TTC549 (cell line): Measurements from ENCODE around the gene FTO.

ENCODE experiments used
- FAIRE-seq: peaks from 2 replicates; lab custom pipeline; 2012; peaks lifted over from hg19 to GRCh38; lab: Jason Lieb, UNC

The FTO gene

DNA sequence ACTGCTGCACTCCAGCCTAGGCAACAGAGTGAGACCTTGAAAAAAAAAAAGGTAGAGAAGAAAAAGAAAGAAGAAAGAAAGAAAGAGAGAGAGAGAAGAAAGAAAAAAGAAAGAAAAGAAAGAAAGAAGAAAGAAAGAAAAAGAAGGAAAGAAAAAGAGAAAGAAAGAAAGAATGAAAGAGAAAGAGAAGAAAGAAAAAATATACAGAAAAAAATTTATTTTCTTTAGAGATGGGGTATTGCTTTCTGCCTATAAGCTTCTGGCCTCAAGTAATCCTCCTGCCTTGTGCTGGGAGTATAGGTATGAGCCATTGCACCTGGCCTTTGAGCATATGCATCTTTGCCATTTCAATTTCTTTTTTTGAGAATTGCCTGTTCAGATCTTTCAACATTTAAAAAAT, 425.9 kb downstream of the FTO start:
- no peak for FAIRE-seq

DNA sequence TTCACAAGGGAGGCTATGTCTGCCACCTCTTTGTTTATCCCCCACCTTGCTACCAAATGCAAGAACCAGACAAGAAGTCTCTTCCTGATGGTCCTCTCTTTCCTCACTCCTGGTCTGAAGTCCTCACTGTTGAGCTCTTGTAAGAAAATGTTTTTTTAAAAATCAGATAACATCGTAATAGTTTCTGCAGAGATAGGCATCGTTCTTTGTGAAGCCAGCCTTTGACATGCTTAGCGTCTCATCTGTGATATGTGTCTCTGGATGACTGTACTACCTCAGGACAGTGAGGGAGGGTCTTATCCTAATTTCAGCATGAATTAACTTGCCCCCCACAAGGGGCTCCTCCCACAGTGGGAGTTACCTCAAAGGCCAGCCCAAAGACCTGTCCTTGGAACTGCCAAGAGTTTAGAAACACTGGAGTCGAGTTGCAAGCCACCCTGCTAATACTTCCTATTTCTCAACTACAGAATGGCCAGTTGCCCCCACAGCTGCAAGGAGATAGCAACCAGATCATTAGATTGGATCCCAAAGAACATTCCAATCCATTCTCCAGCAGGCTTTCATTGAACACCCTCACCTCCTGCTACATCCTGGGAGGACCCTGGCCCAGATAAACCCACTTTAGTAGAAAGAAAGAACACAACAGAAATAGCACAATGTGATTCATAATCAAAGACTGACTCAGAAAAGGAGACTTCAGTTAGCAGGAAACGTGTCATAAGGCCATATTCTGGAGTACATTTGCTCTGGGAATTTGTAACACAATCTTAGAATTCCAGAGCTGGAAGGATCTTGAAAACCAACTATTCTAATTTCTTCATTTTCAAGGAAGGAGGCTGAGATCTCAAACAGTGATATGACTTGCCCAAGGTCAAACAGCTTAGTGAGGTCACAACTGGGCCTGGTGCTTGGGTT, 431.7 kb downstream of the FTO start:
- no peak for FAIRE-seq

DNA sequence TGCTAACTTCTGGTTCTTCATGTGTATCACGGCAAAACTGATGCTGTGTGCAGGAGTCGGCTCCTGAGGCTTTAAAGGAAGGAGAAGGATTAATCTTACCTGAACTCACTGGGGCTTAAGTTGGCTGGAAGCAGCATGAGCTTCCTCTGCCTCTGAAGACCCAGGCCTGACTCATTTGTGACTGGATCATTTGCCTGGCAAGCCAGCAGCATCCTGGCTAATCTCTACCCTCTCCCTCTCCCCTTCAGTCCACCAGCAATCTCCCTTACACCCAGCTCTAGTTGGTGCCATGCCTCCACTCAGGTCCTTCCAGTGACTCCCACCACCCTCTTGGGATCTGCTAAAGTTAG, 432.3 kb downstream of the FTO start:
- FAIRE-seq, result no peak

DNA sequence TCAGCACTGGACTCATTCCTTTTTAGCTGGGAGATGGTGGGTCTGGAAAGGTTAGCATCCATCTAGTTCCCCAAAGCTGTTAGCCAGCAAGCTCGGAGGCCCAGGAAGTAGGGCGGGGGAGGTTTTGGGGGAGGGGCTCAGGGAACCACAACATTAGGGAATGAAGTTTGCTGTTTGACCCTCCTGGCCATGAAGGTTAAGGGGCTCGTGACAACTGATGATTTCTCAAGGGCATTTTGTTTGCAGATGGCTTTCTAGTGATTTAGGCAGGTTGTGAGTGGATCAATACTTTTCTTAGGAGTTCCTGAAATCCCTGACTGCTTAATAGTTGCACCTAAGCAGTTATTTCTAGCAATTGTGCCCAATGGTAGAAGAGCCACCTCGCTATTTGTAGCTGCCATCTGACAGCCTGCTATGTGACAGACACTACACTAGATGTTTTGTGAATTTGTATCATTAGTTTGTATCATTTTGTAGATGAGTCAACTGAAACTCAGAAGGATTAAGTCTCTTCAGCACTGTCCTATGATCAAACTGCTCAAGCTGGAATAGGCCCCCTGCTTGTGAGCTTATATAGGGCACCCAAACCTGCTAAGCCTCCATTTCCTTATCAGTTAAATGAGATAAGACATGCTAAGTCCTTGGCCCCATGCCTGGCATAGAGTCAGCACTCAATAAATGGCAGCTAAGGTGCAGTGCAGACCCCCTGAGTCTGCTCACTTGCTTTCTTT, 436.3 kb downstream of the FTO start:
- no peak for FAIRE-seq

DNA sequence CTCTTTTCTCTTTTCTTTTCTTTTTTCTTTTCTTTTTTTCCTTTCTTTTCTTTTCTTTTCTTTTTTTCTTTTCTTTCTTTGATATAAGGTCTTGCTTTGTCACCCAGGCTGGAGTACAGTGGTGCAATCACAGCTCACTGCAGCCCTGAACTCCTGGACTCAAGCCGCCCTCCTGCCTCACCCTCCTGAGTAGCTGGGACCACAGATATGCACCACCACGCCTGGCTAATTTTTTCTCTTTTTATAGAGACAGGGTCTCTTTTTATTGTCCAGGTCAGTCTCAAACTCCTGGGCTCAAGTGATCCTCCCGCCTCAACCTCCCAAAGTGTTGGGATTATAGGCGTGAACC, 436.8 kb downstream of the FTO start:
- no peak for FAIRE-seq

DNA sequence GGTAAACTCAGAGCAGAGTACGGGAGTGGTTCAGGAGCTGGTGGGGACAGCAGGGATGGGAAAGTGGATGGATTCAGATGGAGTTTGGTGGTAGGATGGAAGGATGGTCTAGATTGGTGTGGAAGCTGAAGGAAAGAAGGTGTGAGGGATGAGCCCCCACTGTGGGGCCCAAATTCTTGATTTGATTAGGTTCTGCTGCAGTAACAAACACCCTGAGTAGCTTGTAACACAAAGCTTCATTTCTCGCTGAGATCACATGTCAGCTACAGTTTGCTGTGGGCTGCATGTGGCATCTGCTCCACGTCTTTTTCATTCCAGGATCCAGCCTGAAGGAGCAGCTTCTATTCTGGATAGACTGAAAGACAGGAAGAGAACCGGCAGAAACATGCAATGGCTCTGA, 438.8 kb downstream of the FTO start:
- FAIRE-seq, result no peak

DNA sequence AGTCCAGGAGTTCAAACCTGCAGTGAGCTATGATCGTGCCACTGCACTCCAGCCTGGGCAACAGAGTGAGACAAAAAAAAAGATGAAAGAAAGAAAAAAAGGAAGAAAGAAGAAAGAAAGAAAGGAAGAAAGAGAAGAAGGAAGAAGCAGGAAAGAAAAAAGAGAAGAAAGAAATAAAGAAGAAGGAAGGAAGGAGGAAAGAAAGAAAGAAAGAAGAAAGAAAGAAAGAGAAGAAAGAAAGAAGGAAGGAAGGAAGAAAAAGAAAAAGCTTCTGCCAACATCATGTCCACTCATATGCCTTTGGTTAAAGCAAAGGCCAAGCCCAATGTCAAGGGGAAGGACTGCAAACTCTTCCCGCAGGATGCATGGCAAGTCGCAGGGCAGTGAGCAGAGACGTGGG, 439.5 kb downstream of the FTO start:
- no peak for FAIRE-seq

DNA sequence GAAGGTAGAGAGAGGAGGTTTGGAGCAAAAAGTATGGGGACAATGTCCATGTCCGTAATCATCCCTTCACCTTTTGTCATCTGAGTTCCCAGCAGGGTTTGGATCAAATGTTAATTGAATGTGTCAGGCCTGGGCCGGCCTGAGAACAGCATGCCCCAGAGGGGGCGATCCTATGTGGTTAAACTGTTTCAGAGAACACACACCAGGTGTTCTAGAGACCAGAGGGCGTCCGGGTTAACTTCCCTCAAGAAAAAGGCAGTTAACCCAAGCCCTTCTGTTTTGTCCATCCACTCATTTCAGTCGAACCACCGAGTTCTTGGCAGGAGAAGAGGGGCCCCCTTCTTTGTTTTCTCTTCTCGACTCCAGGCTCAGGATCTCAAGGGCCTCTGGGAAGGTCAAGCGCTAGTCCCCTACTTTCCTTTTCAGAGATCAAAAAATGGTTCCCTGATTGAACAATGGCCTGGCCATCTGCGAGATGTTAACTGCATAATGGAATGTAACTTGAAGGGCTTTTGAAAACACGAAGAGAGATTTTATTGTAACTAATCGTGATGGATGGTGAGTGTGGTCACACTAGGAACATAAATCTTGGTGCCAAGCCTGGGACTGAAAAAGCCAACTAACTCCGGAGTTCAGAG, 440.1 kb downstream of the FTO start:
- FAIRE-seq, result no peak

DNA sequence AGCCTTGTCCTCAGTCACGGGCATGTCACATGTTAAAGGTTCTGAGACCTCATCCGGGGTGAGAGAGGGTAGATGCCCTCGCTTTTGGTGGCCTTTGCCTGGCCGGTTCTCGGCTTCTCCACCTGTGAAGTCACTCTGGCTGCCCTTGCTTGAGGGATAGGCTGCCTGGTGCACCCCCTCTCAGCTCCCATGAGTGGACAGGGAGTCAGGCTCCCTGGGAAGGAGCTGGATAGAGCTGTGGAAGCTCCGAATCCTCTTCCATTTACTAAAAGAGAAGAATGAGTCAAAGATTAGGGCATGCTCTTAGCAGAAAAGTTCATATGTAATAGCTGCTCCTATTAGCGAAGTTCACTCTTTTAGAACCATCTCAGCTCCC, 440.6 kb downstream of the FTO start:
- no peak for FAIRE-seq

DNA sequence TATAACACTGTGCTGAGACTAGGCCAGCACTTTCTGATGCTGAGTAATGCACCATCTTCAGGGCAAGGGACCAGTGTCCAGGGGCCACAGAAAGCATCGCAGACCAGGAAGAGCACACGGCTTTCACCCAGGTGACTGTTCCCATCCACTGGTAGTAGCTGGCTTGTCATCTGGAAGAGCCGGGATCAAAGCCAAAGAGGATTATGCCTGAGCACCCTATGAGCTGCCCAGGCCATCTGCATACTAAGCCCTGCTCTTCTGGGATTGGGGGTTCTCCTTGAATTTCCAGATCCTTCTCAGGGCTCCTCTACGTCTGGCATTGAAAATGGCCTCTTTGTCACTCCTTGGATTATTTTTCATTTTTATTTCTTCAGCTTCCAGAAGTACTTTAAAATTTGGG, 441.9 kb downstream of the FTO start:
- FAIRE-seq, result no peak

DNA sequence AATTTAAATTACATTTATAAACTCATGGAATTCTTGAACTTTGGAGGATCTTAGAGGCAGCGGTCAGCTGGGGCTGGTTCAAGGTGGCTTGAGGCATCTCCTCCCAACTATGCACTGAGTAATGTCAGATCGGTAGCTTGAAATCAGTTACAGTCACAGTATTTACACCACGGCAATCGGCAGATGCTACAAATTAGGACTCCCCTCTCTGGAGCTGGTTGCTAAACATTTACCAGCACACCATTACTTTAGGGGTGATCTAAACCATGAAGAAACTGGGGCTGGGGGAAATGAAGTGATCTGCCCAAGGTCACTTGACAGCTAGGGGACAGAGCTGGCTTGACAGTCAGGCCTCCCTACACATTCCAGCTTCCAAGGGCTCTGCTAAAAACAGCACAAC, 445.0 kb downstream of the FTO start:
- FAIRE-seq, result no peak

DNA sequence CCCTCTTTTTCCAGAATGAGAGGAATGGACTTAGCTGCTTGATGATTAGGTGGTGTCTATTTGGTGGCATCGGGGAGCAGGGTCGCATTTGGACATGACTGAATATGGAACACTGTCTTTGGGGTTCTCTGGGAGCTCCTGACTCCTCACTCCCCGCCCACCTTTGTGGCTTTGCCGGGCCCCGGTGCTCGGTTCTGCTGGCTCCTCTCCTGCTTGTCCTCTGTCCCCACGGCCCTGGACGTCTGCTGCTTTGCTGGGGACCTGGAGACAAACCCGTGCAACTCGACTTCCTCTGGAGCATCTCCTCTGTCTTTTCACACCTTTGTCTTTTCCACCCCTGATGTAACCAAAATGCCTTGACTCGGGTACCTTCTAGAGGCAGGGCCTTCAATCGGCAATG, 446.9 kb downstream of the FTO start:
- no peak for FAIRE-seq

DNA sequence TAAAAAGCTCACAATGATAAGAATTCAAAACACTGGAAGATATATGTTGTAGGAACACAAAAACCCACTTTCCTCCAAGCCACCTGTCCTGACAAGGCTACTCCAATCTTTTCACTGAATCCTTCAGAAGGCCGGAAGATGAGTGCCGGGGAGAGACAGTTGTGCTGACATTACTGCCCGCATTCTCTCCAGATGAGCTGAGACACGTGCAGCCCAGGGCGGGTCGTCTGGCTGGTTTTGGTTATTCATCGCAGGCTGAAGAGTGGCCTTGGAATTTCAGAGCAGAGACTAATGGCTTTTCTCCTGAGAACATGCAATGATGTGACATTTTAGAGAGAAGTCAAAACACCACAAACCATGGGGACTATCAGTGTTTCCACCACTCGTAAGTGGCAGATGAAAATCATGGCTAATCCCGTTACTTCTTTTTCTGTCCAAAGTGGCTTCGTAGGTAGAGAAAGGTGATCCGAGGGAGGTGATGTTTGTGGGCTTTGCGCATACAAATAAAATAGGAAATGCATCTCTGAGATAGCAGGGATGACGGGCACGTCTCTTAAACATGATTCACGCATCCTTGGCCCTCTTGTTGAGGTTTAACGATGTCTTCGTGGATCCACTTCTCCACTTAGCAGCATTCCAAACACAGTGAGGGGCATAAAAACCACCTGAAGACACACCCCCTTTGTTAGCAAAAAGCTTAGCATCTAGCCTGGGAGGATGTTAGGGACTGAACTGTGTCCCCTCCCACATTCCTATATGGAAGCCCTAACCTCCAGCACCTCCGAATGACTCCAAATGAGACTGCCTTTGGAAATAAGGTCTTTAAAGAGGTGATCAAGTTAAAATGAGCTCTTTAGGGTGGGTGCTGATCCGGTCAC, 448.6 kb downstream of the FTO start:
- FAIRE-seq, result no peak

DNA sequence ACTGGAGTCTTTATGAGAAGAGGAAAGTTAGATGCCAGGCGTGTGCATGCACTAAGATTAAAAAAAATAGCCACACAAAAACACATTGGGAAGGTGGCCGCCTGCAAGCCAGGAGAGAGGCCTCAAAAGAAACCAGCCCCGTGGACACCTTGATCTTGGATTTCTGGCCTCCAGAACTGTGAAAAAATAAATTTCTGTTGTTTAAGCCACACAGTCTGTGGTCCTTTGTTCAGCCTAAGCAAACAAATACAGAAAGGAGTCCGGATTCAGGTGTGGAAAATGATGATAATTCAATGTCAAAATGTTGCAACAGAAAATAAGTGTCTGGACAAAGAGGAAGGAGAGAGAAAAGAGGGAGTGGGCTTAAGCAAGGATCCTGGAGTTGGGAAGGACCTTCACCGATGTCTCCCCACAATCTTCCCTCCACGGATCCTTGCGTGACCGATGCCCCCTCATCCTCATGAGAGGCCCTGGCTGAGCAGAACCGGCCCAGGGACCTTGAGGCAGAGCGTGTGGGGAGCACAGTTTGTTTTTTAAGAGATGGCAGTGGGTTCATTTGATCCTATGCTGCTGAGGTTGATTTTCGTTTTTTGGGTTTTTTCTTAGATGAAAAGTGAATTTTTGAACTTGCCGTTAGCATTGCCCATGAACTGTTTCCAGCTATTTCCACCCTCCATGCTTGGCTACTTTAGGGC, 449.4 kb downstream of the FTO start:
- FAIRE-seq, result no peak

DNA sequence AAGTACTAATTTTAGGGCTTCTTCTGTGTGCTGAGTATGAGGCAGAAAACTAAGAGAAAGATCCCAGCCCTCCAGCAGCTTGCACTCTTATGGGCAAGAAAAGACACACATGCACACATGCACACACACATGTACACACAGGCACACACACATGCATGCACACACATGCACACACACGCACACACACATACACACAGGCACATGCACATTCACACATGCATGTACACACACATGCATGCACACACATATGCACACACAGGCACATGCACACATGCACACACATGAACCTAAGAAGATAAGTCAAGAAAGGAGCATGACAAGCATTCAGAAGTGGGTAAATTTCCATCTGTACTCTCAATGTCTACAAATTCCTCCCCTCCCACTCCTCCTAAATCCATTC, 452.4 kb downstream of the FTO start:
- no peak for FAIRE-seq

DNA sequence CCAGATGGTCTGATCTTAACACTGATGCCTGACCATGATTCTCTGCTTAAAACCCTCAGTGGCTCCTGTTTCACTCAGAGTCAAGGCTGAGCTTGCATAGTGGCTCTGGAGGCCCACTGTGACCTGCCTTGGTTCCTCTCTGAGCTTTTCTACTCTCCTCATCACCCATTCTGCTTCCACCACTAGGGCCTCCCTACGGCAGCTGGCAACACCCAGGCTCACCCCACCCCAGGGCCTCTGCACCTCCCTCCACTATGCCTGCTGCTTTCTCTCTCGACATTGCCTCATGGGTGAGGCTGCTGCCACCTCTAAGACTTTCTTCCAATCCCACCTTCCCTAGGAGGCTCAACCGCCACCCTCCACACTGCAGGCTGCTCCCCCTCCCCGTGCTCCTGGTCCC, 455.0 kb downstream of the FTO start:
- no peak for FAIRE-seq

DNA sequence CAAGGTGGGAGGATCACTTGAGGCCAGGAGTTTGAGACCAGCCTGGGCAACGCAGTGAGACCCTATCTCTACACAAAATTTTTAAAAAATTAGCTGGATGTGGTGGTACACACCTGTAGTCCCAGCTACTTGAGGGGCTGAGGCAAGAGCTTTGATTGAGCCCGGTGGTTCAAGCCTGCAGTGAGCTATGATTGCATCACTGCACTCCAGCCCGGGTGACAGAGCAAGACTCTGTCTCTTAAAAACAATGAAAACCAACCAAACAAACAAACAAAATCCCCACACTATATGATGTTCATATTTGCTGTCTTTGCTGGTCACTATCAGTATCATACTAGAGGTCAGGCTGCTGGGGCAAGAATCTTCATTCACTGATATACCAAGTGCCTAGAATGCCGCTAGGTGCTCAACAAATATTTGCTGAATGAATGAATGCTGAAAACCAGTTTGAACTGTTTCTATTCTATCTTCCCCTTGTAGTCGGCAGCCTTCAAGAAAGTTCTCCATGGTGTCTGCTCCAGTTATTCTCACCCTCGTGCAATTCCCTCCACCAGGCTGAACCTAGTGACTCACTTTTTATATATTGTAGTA, 455.6 kb downstream of the FTO start:
- FAIRE-seq, result no peak

DNA sequence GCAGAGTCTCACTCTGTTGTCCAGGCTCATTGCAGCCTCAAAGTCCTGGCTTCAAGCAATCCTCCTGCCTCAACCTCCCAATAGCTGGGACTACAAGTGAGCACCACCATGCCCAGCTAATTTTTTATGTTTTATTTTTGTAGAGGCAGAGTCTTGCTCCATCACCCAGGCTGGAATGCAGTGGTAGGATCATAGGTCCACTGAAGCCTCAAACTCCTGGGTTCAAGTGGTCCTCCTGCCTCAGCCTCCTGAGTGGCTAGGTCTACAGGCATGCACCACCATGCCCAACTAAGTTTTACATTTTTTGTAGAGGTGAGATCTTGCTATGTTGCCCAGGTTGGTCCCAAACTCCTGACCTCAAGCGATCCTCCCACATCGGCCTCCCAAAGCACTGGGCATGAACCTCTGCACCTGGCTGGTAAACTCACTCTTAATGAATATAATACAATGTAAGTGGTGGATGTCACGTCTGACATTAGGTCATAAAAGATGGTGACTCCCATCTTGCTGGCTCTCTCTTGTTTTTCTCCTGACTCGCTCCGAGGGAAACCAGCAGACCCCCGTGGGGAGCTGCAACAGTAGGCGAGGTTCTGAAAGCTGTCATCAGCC, 456.4 kb downstream of the FTO start:
- FAIRE-seq, result no peak

DNA sequence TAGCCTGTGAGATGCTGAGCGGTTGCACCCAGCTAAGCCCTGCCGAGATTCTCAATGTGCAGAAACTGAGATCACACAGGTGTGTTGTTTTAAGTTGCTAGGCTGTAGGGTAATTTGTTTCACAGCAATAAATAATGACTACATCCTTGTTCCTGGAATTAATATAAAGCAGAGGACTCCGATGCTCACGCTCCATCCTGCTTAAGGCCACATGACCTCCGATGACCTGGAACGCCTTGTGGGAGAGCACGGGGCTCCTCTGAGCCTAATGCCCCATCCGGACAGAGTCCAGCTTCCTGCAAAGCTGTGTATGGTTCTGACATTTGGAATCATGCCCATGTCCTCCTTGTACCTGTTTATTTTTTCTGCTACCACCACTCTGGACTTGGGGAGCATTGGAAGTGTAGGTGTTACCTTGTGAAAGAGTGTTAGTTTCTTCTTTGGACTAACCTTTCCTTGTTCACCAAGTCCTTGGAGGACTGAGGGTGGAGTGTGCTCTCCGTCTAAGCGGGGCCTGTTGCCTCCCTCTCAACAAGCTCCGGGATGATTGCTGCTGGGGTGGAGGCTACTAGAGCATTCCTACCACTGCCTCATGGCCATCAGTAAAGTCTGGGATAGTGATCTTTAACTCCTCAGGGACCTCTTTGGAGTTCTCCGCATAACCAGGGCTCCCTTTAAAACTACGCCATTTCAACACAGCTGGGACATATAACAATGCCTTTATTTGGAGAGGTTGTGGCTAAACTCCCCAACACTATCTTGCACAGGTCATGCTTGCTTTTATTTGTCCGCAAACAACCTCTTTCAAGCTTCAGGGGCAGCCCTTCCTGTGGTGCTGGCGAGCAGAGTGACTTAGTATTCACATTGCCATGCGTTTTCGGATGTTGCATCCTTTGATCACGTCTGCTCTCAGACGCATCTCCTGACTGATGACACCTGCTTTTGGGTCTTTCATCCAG, 457.3 kb downstream of the FTO start:
- FAIRE-seq, result no peak
